Fibroblast of skin of abdomen (primary cell): ENCODE measurements around the gene TRIM9.

Source experiments
- DNase-seq: peaks from one replicate; pipeline ENCODE4 v3.0.0-alpha.2; 2013

TRIM9 gene

GRCh38 chr14:50932592-50933495 is 162.1 kb downstream of the TRIM9 start:
- DNase-seq = peak; percentile 48

GRCh38 chr14:50932156-50932555 is 162.7 kb downstream of the TRIM9 start:
- DNase-seq = no peak

- DNase-seq = no peak
These were observed 163.3 kb downstream of the TRIM9 start for GRCh38 chr14:50931559-50931958.

GRCh38 chr14:50929506-50929905 is 165.4 kb downstream of the TRIM9 start:
- no peak for DNase-seq

GRCh38 chr14:50928002-50928635 is 166.8 kb downstream of the TRIM9 start:
- peak; percentile 65 for DNase-seq

DNA sequence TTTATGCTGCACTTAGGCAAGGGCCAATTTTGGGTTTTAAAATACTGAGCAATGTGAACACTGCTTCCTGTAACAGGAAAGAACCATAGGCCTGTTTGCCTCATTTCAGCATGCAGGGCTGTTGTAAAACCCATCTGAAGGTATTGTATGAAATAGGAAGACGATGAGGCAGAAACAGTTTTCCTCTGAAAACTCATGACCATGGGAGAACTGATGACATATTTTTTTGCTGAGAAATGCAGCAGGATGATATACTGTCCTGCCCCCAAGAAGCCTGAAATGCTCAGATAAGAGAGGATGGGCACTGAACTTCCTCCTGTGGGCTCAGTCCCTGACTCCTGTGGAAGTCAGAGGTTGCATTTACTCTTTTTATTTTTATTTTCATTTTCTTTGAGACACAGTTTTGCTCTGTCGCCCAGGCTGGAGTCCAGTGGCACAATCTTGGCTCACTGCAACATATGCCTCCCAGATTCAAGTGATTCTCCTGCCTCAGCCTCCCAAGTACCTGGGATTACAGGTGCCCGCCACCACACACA is 168.0 kb downstream of the TRIM9 start:
- DNase-seq = no peak
